ENCODE measurements around the gene SNPH.

- TF ChIP-seq SUZ12 (IDR thresholded peaks at IDR 0.05; ENCODE audit: extremely low read depth, insufficient read depth, insufficient read length) (no peak), YY1 (IDR thresholded peaks at IDR 0.05; ENCODE audit: insufficient read depth, insufficient read length) (no peak), ZNF274 (IDR thresholded peaks at IDR 0.05; ENCODE audit: low read depth, low read length) (no peak)
These were observed 46.8 kb downstream of the SNPH start for GRCh38 chr20:1312904-1313235.
